Spleen (tissue), 11 donors: ENCODE data around the gene CEP128. TPM values are rescaled to one million over a fixed set of nuclear protein-coding genes. Genes with fewer than 3 reads are reported as not detected.

Experiments used
- DNase-seq: peaks from one replicate; pipeline ENCODE4 v3.0.0-alpha.2; 2020
- H3K27ac ChIP-seq, 8 donors: fragments of 200-600 bp; sonication (generic) in 7 of 8; 1 replicate in 4 of 8; 2 replicates in 4 of 8; pipeline versions ENCODE4 v1.5.0 to v1.8.0; 2016 to 2021; ENCODE audit warnings: inconsistent platforms in 4 of 8, mild to moderate bottlenecking in 4 of 8, moderate library complexity in 1 of 8
- H3K27me3 ChIP-seq, 7 donors: fragments of 200-600 bp; sonication (generic) in 6 of 7; replicated peaks in 1 of 7; 1 replicate in 4 of 7; 2 replicates in 3 of 7; pipeline versions ENCODE4 v1.5.0 to v1.8.0; 2016 to 2021; ENCODE audit warnings: inconsistent platforms in 3 of 7, mild to moderate bottlenecking in 1 of 7
- H3K36me3 ChIP-seq, 6 donors: fragments of 200-600 bp; sonication (generic) in 5 of 6; 1 replicate in 4 of 6; 2 replicates in 2 of 6; pipeline versions ENCODE4 v1.5.0 to v1.8.0; 2016 to 2021; ENCODE audit warnings: inconsistent platforms in 2 of 6
- H3K4me1 ChIP-seq, 6 donors: fragments of 200-600 bp; sonication (generic) in 5 of 6; 1 replicate in 3 of 6; 2 replicates in 3 of 6; pipeline versions ENCODE4 v1.5.0 to v1.8.0; 2016 to 2021; ENCODE audit warnings: inconsistent platforms in 3 of 6
- H3K4me3 ChIP-seq, 8 donors: fragments of 200-600 bp; sonication (generic) in 7 of 8; 1 replicate in 4 of 8; 2 replicates in 4 of 8; pipeline versions ENCODE4 v1.5.0 to v1.8.0; 2016 to 2021; ENCODE audit warnings: inconsistent platforms in 4 of 8, mild to moderate bottlenecking in 4 of 8, moderate library complexity in 2 of 8
- H3K9me3 ChIP-seq, 8 donors: fragments of 200-600 bp; sonication (generic) in 7 of 8; 1 replicate in 4 of 8; 2 replicates in 4 of 8; pipeline versions ENCODE4 v1.5.0 to v1.8.0; 2016 to 2021; ENCODE audit warnings: inconsistent platforms in 4 of 8
- CTCF ChIP-seq, 11 experiments: fragments of 200-600 bp in 7 of 11; fragments of 450-650 bp in 4 of 11; sonication (generic) in 4 of 11; IDR thresholded peaks in 8 of 11; conservative IDR thresholded peaks in 3 of 11; 1 replicate in 7 of 11; 2 replicates in 4 of 11; pipeline versions ENCODE4 v1.4.0 to v1.8.0; 2016 to 2021; ENCODE audit warnings: antibody characterized with exemption in 11 of 11, inconsistent platforms in 4 of 11, mild to moderate bottlenecking in 1 of 11
- POLR2A ChIP-seq, 3 donors: fragments of 450-650 bp; IDR thresholded peaks; one replicate each; pipeline ENCODE4 v1.5.1; 2017; ENCODE audit warnings: antibody characterized with exemption in 3 of 3, mild to moderate bottlenecking in 1 of 3
- POLR2AphosphoS5 ChIP-seq, 3 donors: sonication (generic); formaldehyde crosslinking; IDR thresholded peaks; one replicate each; pipeline ENCODE4 v1.5.1; 2017; ENCODE audit warnings: antibody characterized with exemption in 3 of 3
- WGBS, 5 donors: extraction: QIAGEN DNeasy Blood & Tissue Kit in 3 of 5; methylation state at CpG; one replicate each; pipeline versions ENCODE4 v1.1.5 to v1.1.7; 2013 to 2018; 5-methylcytosine and 5-hydroxymethylcytosine counted together
- intact Hi-C: fragments of 100-400 bp; cut with DNase I; formaldehyde crosslinking; loops from one replicate; pipeline ENCODE4 v1.15.0; 2023; ENCODE audit warnings: low total_unique reads
- polyA plus RNA-seq, 3 donors: library from polyadenylated mRNA; stranded (reverse); fragments of 200-250 nt; gene quantifications; one replicate each; pipeline ENCODE4 v1.2.1, GENCODE V29; 2013
- total RNA-seq, 7 donors: library from RNA; depleted of rRNA in 3 of 7; stranded (reverse); fragments of >200 nt in 3 of 7; fragmentation: NEBNext Ultra II Directional in 4 of 7; extraction: Animal tissue kit (Norgen Biotek cat#: 25700) in 4 of 7; gene quantifications; one replicate each; pipeline versions ENCODE4 v1.1.0 to v1.2.1, GENCODE V29; 2016 to 2021
- donor health status: healthy with polysubstance abuse.
- donor health status: DM: no; HTN: no; CAD: no; lungs with moderate emphysema.
- donor health status: DM: no; HTN: no; CAD: no.
- donor health status: Bipolar disorder and iron deficiency.
- donor health status: healthy.
- donor health status: DM: no; HTN: no; CAD: no.
- donor health status: DM: yes; HTN: yes; CAD: no.

The CEP128 gene
- total and polyA plus RNA-seq, 10 donors: 1.5 to 34.2 (median 15.7) TPM

GRCh38 chr14:80587096-80587724 lies 354.3 kb downstream of the CEP128 start:
- H3K36me3 ChIP-seq: no peaks in the 10 kb centered on the region
- no peaks in the 10 kb centered on the region for H3K4me1 ChIP-seq
- H3K9me3 ChIP-seq: peaks cover 0 to 17% (median 4%) of the 10 kb centered on the region in 8 donors

GRCh38 chr14:80586131-80586530 lies 355.4 kb downstream of the CEP128 start:
- H3K27ac ChIP-seq: no peak overlapping the region
- no peaks in the 10 kb centered on the region for H3K4me1 ChIP-seq
- no peak for DNase-seq
- TF ChIP-seq CTCF (IDR thresholded peaks at IDR 0.05 in 8 of 11, conservative IDR thresholded peaks at IDR 0.05 in 3 of 11): no peak
- TF ChIP-seq POLR2AphosphoS5 (IDR thresholded peaks at IDR 0.05): no peak
- TF ChIP-seq POLR2A (IDR thresholded peaks at IDR 0.05): no peak
- H3K4me3 ChIP-seq: no peak overlapping the region
- intact Hi-C loops: no loop called here
- WGBS, 5 donors: 76 to 94% (median 78%) methylated on average over 1 of the region's 1 CpG
- H3K27me3 ChIP-seq: no peaks in the 10 kb centered on the region
- no peaks in the 10 kb centered on the region for H3K36me3 ChIP-seq
- H3K9me3 ChIP-seq: peaks cover 0 to 12% (median 1%) of the 10 kb centered on the region in 8 donors

More at GRCh38 chr14:80587096-80587724, 354.3 kb downstream of the CEP128 start:
- Histone ChIP-seq H3K27me3 (no peaks in the 10 kb centered on the region), H3K27ac (no peak overlapping the region), H3K4me3 (no peak overlapping the region)
- no peak for DNase-seq
- intact Hi-C loops: no loop called here
- TF ChIP-seq CTCF (IDR thresholded peaks at IDR 0.05 in 8 of 11, conservative IDR thresholded peaks at IDR 0.05 in 3 of 11) (peak in 7 of 11 experiments; percentile 30 to 50 (median 44)), POLR2A (IDR thresholded peaks at IDR 0.05) (no peak), POLR2AphosphoS5 (IDR thresholded peaks at IDR 0.05) (no peak)
- 37 to 55% (median 45%) methylated on average over 3 of the region's 3 CpGs for WGBS, 5 donors

- no peak overlapping the region for H3K4me3 ChIP-seq
- WGBS, 5 donors: 91 to 100% (median 96%) methylated on average over 1 of the region's 1 CpG
- no peak overlapping the region for H3K27ac ChIP-seq
- no peaks in the 10 kb centered on the region for H3K36me3 ChIP-seq
- H3K4me1 ChIP-seq: no peaks in the 10 kb centered on the region
- TF ChIP-seq POLR2AphosphoS5 (IDR thresholded peaks at IDR 0.05) (no peak), POLR2A (IDR thresholded peaks at IDR 0.05) (no peak), CTCF (IDR thresholded peaks at IDR 0.05 in 8 of 11, conservative IDR thresholded peaks at IDR 0.05 in 3 of 11) (no peak)
- no peak for DNase-seq
- no peaks in the 10 kb centered on the region for H3K27me3 ChIP-seq
- intact Hi-C loops: no loop called here
- H3K9me3 ChIP-seq: peaks cover 0 to 6% (median 0%) of the 10 kb centered on the region in 8 donors
Observed at GRCh38 chr14:80585506-80585835, 356.1 kb downstream of the CEP128 start.

- intact Hi-C loops: no loop called here
- WGBS, 5 donors: 55 to 81% (median 71%) methylated on average over 2 of the region's 2 CpGs
Observed at GRCh38 chr14:80584744-80585505, 356.6 kb downstream of the CEP128 start.

More at GRCh38 chr14:80584744-80585505, 356.6 kb downstream of the CEP128 start:
- Histone ChIP-seq H3K36me3 (no peaks in the 10 kb centered on the region), H3K4me3 (no peak overlapping the region), H3K27ac (no peak overlapping the region), H3K27me3 (no peaks in the 10 kb centered on the region), H3K4me1 (no peaks in the 10 kb centered on the region), H3K9me3 (peaks cover 0 to under 1% (median 0%) of the 10 kb centered on the region in 8 donors)
- TF ChIP-seq CTCF (IDR thresholded peaks at IDR 0.05 in 8 of 11, conservative IDR thresholded peaks at IDR 0.05 in 3 of 11) (no peak), POLR2A (IDR thresholded peaks at IDR 0.05) (no peak), POLR2AphosphoS5 (IDR thresholded peaks at IDR 0.05) (no peak)
- no peak for DNase-seq
